GM20000 (cell line): ENCODE measurements around the gene PPP1R7.

ENCODE experiments used
- DNase-seq: peaks from one replicate; pipeline ENCODE4 v3.0.0; 2012; ENCODE audit warnings: low spot score
- CTCF ChIP-seq: IDR thresholded peaks from 2 replicates; pipeline ENCODE4 v1.5.1; 2012; ENCODE audit warnings: mild to moderate bottlenecking, control low read depth; ENCODE audit errors: extremely low read depth, missing control alignments

The PPP1R7 gene

GRCh38 chr2:241136661-241137260 is 13.5 kb upstream of the PPP1R7 start:
- no peak for TF ChIP-seq CTCF
- DNase-seq: no peak

GRCh38 chr2:241137276-241138190 is 12.7 kb upstream of the PPP1R7 start:
- no peak for TF ChIP-seq CTCF
- DNase-seq: no peak

- no peak for DNase-seq
- no peak for TF ChIP-seq CTCF
These were observed 11.8 kb upstream of the PPP1R7 start for GRCh38 chr2:241138471-241138870.

- no peak for TF ChIP-seq CTCF
These were observed 10.5 kb upstream of the PPP1R7 start for GRCh38 chr2:241139531-241140444.

GRCh38 chr2:241140445-241140840 is 9.8 kb upstream of the PPP1R7 start:
- DNase-seq: no peak

More at GRCh38 chr2:241139531-241140444, 10.5 kb upstream of the PPP1R7 start:
- DNase-seq: no peak

GRCh38 chr2:241141214-241141770 is 9.0 kb upstream of the PPP1R7 start:
- DNase-seq: no peak
- no peak for TF ChIP-seq CTCF

More at GRCh38 chr2:241140445-241140840, 9.8 kb upstream of the PPP1R7 start:
- TF ChIP-seq CTCF: no peak
